ENCODE data around the gene PFKFB2.

DNA sequence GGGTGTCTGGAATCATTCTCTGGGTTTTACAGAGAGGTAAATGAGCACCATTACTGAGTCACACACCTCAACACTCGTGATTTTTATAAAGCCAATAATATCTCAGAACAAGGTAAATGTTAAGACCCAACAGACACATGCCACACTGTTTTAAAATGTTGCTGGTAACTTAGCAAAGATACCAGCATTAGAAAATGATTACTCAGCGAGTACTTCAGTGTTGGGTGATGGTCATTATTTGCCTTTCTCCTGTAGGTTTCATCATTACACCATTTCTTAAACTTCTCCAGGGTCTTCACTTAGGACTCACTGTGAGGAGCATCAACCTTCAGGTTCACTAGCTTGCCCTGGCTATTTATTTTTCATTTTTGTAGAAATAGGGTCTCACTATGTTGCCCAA, 28.7 kb downstream of the PFKFB2 start:
- no peak for TF ChIP-seq CTCF (IDR thresholded peaks at IDR 0.05)
- TF ChIP-seq POLR2AphosphoS5 (IDR thresholded peaks at IDR 0.05), result no peak

All from upper lobe of left lung (tissue), 4 donors.